HEK293 (cell line): ENCODE results near the gene NDUFA3.

Source experiments
- CTCF ChIA-PET: fragments of 350-600 bp; formaldehyde crosslinking; extraction: SDS; loops from one replicate; lab custom pipeline; 2021; ENCODE audit warnings: antibody characterized with exemption; lab: Yijun Ruan, JAX
- POLR2A ChIA-PET: fragments of 300-600 bp; formaldehyde crosslinking; extraction: SDS; loops from one replicate; lab custom pipeline; 2020; ENCODE audit warnings: antibody characterized with exemption, inconsistent platforms; lab: Yijun Ruan, JAX
- H3K27ac ChIP-seq: fragments of 200-500 bp; sonication (Bioruptor generic); 2 replicates; pipeline ENCODE4 v1.5.1; 2014; ENCODE audit warnings: low read depth, low read length, control low read depth, inconsistent platforms; ENCODE audit errors: extremely low read depth
- H3K36me3 ChIP-seq, 2 experiments: fragments of 200-500 bp in 1 of 2; sonication (Bioruptor generic) in 1 of 2; 1 replicate in 1 of 2; 2 replicates in 1 of 2; pipeline ENCODE4 v1.5.1; 2014 to 2017; ENCODE audit warnings: inconsistent platforms in 2 of 2, low read length in 2 of 2; ENCODE audit not compliant: control insufficient read depth in 2 of 2, insufficient read depth in 1 of 2
- H3K4me1 ChIP-seq: fragments of 200-500 bp; sonication (Bioruptor generic); 2 replicates; pipeline ENCODE4 v1.5.1; 2014; ENCODE audit warnings: mild to moderate bottlenecking, low read length, inconsistent platforms; ENCODE audit not compliant: control insufficient read depth, insufficient read depth
- H3K4me3 ChIP-seq: 2 replicates; pipeline ENCODE4 v1.5.1; 2011; ENCODE audit warnings: low read depth, mild to moderate bottlenecking, control low read depth, low read length, moderate library complexity
- H3K9me3 ChIP-seq: fragments of 200-500 bp; sonication (Bioruptor generic); 2 replicates; pipeline ENCODE4 v1.5.1; 2014; ENCODE audit warnings: low read depth, low read length, inconsistent platforms; ENCODE audit not compliant: control insufficient read depth, insufficient read depth
- GLIS1 ChIP-seq: fragments of 450-650 bp; formaldehyde crosslinking; IDR thresholded peaks from 2 replicates; pipeline ENCODE4 v1.5.1; 2016; ENCODE audit warnings: missing biosample characterization, missing genetic modification characterization
- GLIS2 ChIP-seq: fragments of 450-650 bp; formaldehyde crosslinking; IDR thresholded peaks from 2 replicates; pipeline ENCODE4 v1.5.1; 2016; ENCODE audit warnings: missing biosample characterization, missing genetic modification characterization
- KLF10 ChIP-seq: fragments of 450-650 bp; IDR thresholded peaks from 2 replicates; pipeline ENCODE4 v1.5.1; 2018; ENCODE audit warnings: missing biosample characterization, mild to moderate bottlenecking, missing genetic modification characterization
- OVOL3 ChIP-seq: fragments of 450-650 bp; formaldehyde crosslinking; IDR thresholded peaks from 2 replicates; pipeline ENCODE4 v1.5.1; 2016; ENCODE audit warnings: missing biosample characterization, missing genetic modification characterization
- ZBTB17 ChIP-seq: fragments of 450-650 bp; formaldehyde crosslinking; IDR thresholded peaks from 2 replicates; pipeline ENCODE4 v1.5.1; 2016; ENCODE audit warnings: missing biosample characterization, missing genetic modification characterization
- ZNF416 ChIP-seq: fragments of 450-650 bp; formaldehyde crosslinking; IDR thresholded peaks from 2 replicates; pipeline ENCODE4 v1.5.1; 2016; ENCODE audit warnings: missing biosample characterization, missing genetic modification characterization
- ZNF433 ChIP-seq: fragments of 450-650 bp; formaldehyde crosslinking; IDR thresholded peaks from 2 replicates; pipeline ENCODE4 v1.5.1; 2016; ENCODE audit warnings: missing biosample characterization, missing genetic modification characterization, low read depth
- ZNF473 ChIP-seq: fragments of 450-650 bp; formaldehyde crosslinking; IDR thresholded peaks from 2 replicates; pipeline ENCODE4 v1.5.1; 2017; ENCODE audit warnings: missing biosample characterization, missing genetic modification characterization
- ZNF561 ChIP-seq: fragments of 450-650 bp; IDR thresholded peaks from 2 replicates; pipeline ENCODE4 v1.5.1; 2018; ENCODE audit warnings: missing biosample characterization, missing genetic modification characterization, borderline replicate concordance
- ZNF585B ChIP-seq: fragments of 450-650 bp; formaldehyde crosslinking; IDR thresholded peaks from 2 replicates; pipeline ENCODE4 v1.5.1; 2016; ENCODE audit warnings: missing biosample characterization, missing genetic modification characterization
- ZNF610 ChIP-seq: fragments of 450-650 bp; formaldehyde crosslinking; IDR thresholded peaks from 2 replicates; pipeline ENCODE4 v1.5.1; 2016; ENCODE audit warnings: missing biosample characterization, missing genetic modification characterization, borderline replicate concordance
- ZNF623 ChIP-seq: fragments of 450-650 bp; formaldehyde crosslinking; IDR thresholded peaks from 2 replicates; pipeline ENCODE4 v1.5.1; 2016; ENCODE audit warnings: missing biosample characterization, missing genetic modification characterization
- ZNF777 ChIP-seq: fragments of 450-650 bp; formaldehyde crosslinking; IDR thresholded peaks from 2 replicates; pipeline ENCODE4 v1.5.1; 2017; ENCODE audit warnings: missing biosample characterization, missing genetic modification characterization, borderline replicate concordance
- ZSCAN23 ChIP-seq: fragments of 450-650 bp; formaldehyde crosslinking; IDR thresholded peaks from 2 replicates; pipeline ENCODE4 v1.5.1; 2016; ENCODE audit warnings: missing biosample characterization, missing genetic modification characterization
- TF ChIP-seq, protein P1 (sequence below): fragments of 450-650 bp; formaldehyde crosslinking; IDR thresholded peaks from 2 replicates; pipeline ENCODE4 v1.5.1; 2016; ENCODE audit warnings: missing biosample characterization, missing genetic modification characterization
- TF ChIP-seq, protein P2 (sequence below): sonication (generic); formaldehyde crosslinking; IDR thresholded peaks from 2 replicates; pipeline ENCODE4 v1.8.1; 2022; ENCODE audit warnings: mild to moderate bottlenecking, moderate library complexity, missing genetic modification reagents
- TF ChIP-seq, protein P3 (sequence below): fragments of 450-650 bp; formaldehyde crosslinking; IDR thresholded peaks from 2 replicates; pipeline ENCODE4 v1.5.1; 2017; ENCODE audit warnings: missing biosample characterization, missing genetic modification characterization
- TF ChIP-seq, protein P4 (sequence below): fragments of 450-650 bp; formaldehyde crosslinking; IDR thresholded peaks from 2 replicates; pipeline ENCODE4 v1.5.1; 2016; ENCODE audit warnings: missing biosample characterization, missing genetic modification characterization

The NDUFA3 gene

DNA sequence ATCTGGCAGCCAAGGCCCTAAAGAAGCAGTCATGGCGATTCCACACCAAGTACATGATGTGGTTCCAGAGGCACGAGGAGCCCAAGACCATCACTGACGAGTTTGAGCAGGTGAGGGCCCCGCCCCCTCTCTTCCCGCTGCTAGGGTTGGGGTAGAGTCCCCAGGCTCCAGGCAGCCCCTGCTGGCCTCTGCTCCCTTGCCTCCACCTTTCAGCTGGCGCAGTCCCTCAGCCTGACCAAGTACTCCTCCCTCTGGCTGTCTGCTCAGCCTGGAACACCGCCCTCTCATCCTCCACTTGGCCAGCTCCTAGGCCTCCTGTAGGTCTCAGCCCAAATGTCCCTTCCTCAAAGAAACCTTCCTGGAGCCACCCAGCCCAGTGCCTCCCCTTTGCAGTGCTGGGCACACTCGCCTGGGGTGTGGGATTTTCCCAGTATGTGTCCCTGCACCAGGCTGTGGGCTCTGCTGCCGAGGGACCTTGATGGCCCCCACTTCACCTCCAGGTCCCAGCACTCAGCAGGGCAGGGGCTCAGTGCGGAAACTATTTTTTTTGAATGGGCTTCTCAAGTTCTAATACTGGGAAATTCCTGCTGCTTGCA is 51.2 kb downstream of the NDUFA3 start:
- Histone ChIP-seq H3K9me3 (no peaks in the 10 kb centered on the region), H3K27ac (peak overlapping the region; percentile 2; the same call in 1 of the 2 replicates), H3K4me1 (peaks cover 4% of the 10 kb centered on the region; the same call in 1 of the 2 replicates), H3K4me3 (no peak overlapping the region), H3K36me3 (peaks cover 51 to 89% of the 10 kb centered on the region in 2 experiments)
- POLR2A ChIA-PET: interaction anchor here (8.0 kb wide), 1 partner anchor 16 kb away, joined by 87 read pairs; the partner anchor contains the start of gene CNOT3
- TF ChIP-seq ZBTB17 (tag by site-specific recombination) (0 out of 2 replicates have a peak, but pooled peaks have one; percentile 17), GLIS1 (tag by site-specific recombination) (no peak)
- CTCF ChIA-PET: interaction anchor here (0.7 kb wide), 1 partner anchor 11 kb away, joined by 3 read pairs; no protein-coding TSS in a partner anchor

DNA sequence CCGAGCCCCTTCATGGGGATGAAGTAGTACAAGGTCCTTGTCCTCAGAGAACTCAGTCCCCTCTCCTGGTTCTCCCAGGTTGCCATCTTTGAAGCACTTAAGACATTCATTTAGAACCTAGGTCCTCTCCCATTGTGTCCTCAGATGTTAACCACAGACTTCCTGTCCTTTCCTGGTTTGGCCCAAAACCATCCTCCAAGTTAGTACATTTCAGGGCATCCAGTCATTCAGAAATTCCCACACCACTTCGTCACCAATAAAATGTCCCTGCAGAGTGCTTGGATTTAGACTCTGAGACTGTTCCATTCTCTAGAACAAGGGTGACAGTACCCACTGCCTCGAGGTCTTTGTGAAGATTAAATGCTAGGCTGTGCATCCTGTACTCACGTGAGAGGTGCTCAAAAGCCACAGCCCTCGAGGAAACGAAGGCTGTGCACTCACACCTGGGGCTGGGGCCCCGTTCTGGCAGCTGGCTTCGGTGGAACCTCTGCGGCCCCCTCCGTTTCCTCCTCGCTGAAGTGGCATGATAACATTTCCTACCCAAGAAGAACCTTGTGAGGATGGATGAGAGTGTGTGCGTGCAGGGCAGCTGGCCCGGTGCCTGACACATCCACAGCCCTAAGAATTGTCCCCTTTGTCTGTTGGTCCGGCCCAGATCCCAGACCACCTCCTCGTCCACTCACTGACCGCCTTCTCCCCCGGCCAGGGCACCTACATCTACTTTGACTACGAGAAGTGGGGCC is 52.1 kb downstream of the NDUFA3 start:
- Histone ChIP-seq H3K4me3 (no peak overlapping the region), H3K4me1 (peaks cover 4% of the 10 kb centered on the region; the same call in 1 of the 2 replicates), H3K9me3 (no peaks in the 10 kb centered on the region), H3K27ac (peak overlapping the region; percentile 2; the same call in 1 of the 2 replicates), H3K36me3 (peaks cover 43 to 79% of the 10 kb centered on the region in 2 experiments)
- POLR2A ChIA-PET: interaction anchor here (1.8 to 8.0 kb wide), 3 partner anchors 11 to 36 kb away, joined by 4 to 87 read pairs (median 7); partner anchors contain the start of genes CNOT3 and TSEN34
- CTCF ChIA-PET: interaction anchor here (0.7 kb wide), 1 partner anchor 10 kb away, joined by 3 read pairs; no protein-coding TSS in a partner anchor
- TF ChIP-seq ZNF561 (tag by site-specific recombination): no peak
- TF ChIP-seq ZNF433 (tag by site-specific recombination): no peak
- TF ChIP-seq ZNF473 (tag by site-specific recombination): no peak
- TF ChIP-seq, protein P1, sequence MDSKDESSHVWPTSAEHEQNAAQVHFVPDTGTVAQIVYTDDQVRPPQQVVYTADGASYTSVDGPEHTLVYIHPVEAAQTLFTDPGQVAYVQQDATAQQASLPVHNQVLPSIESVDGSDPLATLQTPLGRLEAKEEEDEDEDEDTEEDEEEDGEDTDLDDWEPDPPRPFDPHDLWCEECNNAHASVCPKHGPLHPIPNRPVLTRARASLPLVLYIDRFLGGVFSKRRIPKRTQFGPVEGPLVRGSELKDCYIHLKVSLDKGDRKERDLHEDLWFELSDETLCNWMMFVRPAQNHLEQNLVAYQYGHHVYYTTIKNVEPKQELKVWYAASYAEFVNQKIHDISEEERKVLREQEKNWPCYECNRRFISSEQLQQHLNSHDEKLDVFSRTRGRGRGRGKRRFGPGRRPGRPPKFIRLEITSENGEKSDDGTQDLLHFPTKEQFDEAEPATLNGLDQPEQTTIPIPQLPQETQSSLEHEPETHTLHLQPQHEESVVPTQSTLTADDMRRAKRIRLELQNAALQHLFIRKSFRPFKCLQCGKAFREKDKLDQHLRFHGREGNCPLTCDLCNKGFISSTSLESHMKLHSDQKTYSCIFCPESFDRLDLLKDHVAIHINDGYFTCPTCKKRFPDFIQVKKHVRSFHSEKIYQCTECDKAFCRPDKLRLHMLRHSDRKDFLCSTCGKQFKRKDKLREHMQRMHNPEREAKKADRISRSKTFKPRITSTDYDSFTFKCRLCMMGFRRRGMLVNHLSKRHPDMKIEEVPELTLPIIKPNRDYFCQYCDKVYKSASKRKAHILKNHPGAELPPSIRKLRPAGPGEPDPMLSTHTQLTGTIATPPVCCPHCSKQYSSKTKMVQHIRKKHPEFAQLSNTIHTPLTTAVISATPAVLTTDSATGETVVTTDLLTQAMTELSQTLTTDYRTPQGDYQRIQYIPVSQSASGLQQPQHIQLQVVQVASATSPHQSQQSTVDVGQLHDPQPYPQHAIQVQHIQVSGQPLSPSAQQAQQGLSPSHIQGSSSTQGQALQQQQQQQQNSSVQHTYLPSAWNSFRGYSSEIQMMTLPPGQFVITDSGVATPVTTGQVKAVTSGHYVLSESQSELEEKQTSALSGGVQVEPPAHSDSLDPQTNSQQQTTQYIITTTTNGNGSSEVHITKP (tag by site-specific recombination): peak; percentile 85

DNA sequence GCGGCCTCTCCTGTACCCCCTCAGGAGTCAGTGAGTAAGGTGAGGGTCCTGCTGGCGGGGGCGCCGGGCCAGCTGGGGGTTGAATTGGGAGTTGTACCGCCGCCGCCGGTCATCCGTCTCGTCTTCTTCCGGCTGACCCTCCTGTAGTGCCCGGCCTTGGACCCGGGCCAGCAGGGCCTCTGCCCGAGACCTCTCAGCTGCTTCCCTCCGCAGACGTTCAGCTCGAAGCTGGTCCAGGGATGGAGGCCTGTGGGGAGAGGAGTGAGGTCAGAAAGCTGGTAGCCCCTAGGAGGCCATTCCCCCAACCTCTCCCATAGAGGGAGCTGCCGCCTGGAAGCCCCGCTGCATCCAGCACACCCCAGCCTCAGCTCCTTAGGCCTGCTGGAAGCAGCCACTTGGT is 53.0 kb downstream of the NDUFA3 start:
- H3K36me3 ChIP-seq: peaks cover 39 to 70% of the 10 kb centered on the region in 2 experiments
- ChIA-PET POLR2A (interaction anchor here (0.8 to 2.7 kb wide), 4 partner anchors 12 to 35 kb away, joined by 3 to 23 read pairs (median 6); partner anchors contain the start of genes CNOT3, MBOAT7 and TSEN34), CTCF (interaction anchor here (0.6 kb wide), 1 partner anchor 72 kb away, joined by 4 read pairs; no protein-coding TSS in a partner anchor)
- H3K27ac ChIP-seq: no peak overlapping the region
- no peak for TF ChIP-seq OVOL3 (tag by site-specific recombination)
- TF ChIP-seq, protein P2, sequence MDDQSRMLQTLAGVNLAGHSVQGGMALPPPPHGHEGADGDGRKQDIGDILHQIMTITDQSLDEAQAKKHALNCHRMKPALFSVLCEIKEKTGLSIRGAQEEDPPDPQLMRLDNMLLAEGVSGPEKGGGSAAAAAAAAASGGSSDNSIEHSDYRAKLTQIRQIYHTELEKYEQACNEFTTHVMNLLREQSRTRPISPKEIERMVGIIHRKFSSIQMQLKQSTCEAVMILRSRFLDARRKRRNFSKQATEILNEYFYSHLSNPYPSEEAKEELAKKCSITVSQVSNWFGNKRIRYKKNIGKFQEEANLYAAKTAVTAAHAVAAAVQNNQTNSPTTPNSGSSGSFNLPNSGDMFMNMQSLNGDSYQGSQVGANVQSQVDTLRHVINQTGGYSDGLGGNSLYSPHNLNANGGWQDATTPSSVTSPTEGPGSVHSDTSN (CRISPR knock-in tag): no peak
- TF ChIP-seq, protein P3, sequence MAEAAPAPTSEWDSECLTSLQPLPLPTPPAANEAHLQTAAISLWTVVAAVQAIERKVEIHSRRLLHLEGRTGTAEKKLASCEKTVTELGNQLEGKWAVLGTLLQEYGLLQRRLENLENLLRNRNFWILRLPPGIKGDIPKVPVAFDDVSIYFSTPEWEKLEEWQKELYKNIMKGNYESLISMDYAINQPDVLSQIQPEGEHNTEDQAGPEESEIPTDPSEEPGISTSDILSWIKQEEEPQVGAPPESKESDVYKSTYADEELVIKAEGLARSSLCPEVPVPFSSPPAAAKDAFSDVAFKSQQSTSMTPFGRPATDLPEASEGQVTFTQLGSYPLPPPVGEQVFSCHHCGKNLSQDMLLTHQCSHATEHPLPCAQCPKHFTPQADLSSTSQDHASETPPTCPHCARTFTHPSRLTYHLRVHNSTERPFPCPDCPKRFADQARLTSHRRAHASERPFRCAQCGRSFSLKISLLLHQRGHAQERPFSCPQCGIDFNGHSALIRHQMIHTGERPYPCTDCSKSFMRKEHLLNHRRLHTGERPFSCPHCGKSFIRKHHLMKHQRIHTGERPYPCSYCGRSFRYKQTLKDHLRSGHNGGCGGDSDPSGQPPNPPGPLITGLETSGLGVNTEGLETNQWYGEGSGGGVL (tag by site-specific recombination): no peak
- TF ChIP-seq ZSCAN23 (tag by site-specific recombination): no peak
- TF ChIP-seq KLF10 (tag by site-specific recombination): no peak
- TF ChIP-seq GLIS2: 0 out of 2 replicates have a peak, but pooled peaks have one; percentile 28
- TF ChIP-seq ZNF777 (tag by site-specific recombination): no peak
- TF ChIP-seq ZNF623 (tag by site-specific recombination): no peak
- TF ChIP-seq, protein P4, sequence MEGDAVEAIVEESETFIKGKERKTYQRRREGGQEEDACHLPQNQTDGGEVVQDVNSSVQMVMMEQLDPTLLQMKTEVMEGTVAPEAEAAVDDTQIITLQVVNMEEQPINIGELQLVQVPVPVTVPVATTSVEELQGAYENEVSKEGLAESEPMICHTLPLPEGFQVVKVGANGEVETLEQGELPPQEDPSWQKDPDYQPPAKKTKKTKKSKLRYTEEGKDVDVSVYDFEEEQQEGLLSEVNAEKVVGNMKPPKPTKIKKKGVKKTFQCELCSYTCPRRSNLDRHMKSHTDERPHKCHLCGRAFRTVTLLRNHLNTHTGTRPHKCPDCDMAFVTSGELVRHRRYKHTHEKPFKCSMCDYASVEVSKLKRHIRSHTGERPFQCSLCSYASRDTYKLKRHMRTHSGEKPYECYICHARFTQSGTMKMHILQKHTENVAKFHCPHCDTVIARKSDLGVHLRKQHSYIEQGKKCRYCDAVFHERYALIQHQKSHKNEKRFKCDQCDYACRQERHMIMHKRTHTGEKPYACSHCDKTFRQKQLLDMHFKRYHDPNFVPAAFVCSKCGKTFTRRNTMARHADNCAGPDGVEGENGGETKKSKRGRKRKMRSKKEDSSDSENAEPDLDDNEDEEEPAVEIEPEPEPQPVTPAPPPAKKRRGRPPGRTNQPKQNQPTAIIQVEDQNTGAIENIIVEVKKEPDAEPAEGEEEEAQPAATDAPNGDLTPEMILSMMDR: 0 out of 2 replicates have a peak, but pooled peaks have one; percentile 11
- TF ChIP-seq GLIS1 (tag by site-specific recombination): no peak
- TF ChIP-seq ZNF416 (tag by site-specific recombination): no peak
- TF ChIP-seq ZNF610: no peak
- no peak for TF ChIP-seq ZNF585B (tag by site-specific recombination)
- peaks cover 4% of the 10 kb centered on the region; the same call in 1 of the 2 replicates for H3K4me1 ChIP-seq
- no peaks in the 10 kb centered on the region for H3K9me3 ChIP-seq
- H3K4me3 ChIP-seq: no peak overlapping the region
